ENCODE data around the gene AKT2. TPM values are rescaled to one million over a fixed set of nuclear protein-coding genes. Genes with fewer than 3 reads are reported as not detected.

The AKT2 gene
- total RNA-seq, 1 experiment from 2014 or later: 39.3 TPM

DNA sequence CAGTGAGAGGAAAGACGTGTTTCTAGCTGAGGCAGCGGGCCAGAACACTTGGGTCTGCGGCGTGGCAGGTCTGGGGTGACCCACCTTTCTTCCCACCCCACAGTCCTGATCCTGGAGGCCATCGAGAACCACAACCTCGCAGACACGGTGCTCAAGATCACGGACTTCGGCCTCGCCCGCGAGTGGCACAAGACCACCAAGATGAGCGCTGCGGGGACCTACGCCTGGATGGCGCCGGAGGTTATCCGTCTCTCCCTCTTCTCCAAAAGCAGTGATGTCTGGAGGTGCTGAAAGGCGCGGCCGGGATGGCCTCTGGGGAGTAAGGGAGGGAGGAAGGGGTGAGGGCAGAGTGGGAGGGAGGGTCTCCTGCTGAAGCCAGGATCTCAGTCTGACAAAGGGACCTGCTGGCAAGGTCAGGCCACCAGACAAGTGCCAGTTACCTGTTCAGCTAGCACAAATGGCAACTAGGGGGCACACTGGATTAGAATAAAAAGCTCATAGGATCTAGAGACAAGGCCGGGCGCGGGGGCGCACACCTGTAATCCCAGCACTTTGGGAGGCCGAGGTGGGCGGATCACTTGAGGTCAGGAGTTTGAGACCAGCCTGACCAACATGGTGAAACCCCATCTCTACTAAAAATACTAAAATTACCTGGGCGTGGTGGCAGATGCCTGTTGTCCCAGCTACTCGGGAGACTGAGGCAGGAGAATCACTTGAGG lies 86.7 kb downstream of the AKT2 start:
- DNase-seq (ENCODE audit: extremely low read depth, low read depth): no peak

DNA sequence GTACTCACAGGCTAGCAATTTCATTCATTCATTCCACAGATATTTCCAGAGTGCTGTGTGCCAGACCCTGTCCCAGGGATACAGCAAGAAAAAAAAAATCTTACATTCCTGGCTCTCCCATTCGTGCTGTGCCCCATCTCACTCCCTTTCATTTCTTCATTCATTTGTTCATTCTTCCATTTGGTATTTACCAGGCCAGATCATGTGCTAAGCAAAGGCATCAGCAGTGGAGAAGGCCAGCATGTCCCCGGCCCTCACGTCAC lies 91.6 kb downstream of the AKT2 start:
- no peak for DNase-seq (ENCODE audit: extremely low read depth, low read depth)

DNA sequence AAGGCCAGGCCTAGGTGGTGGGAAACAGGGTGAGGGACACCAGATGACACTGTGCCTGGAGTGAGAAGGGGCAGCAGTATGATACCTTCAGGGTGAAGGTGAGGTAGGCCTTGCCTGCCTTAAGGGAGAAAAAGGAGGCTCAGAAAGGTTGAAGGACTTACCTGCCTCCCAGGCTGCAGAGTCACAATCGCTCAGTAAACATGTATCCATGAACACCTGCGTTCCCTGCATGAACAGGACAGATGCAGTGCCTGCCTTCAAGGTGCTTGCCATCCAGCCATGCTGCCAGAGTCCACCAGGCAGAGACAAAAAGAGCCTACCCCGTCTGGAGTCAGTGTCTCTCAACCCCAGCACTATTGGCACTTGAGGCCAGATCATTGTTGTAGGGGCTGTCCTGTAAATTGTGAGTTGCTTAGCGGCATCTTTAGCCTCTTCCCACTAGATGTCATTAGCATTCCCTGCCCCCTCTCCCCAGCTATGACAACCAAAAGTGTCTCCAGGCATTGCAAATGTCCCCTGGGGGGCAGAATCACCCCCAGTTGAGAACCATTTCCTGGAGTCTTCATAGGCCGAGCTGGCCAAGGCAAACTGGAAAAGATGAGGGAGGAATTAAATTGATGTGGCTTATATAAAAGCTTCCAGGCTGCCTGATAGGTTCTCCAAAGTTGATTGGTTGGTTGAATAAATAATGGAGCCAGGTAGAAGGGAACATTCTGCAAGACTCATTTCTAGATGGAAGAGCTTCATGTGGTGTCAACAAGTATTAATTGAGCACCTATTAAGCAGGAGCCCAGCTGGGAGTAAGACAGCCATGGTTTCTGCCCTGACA lies 92.2 kb downstream of the AKT2 start:
- no peak for DNase-seq (ENCODE audit: extremely low read depth, low read depth)

DNA sequence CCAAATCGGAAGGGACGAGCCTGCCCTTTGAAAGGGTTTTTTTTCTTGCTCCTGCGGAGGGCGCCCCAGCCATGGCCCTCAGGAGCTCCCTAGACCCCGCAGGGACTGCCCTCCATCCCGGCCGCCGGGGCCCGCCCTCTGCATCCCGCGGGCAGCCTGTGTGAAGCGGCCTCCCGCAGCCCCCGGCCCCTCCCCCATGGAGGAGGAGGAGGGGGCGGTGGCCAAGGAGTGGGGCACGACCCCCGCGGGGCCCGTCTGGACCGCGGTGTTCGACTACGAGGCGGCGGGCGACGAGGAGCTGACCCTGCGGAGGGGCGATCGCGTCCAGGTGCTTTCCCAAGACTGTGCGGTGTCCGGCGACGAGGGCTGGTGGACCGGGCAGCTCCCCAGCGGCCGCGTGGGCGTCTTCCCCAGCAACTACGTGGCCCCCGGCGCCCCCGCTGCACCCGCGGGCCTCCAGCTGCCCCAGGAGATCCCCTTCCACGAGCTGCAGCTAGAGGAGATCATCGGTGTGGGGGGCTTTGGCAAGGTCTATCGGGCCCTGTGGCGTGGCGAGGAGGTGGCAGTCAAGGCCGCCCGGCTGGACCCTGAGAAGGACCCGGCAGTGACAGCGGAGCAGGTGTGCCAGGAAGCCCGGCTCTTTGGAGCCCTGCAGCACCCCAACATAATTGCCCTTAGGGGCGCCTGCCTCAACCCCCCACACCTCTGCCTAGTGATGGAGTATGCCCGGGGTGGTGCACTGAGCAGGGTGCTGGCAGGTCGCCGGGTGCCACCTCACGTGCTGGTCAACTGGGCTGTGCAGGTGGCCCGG lies 93.1 kb downstream of the AKT2 start:
- DNase-seq (ENCODE audit: extremely low read depth, low read depth): no peak

DNA sequence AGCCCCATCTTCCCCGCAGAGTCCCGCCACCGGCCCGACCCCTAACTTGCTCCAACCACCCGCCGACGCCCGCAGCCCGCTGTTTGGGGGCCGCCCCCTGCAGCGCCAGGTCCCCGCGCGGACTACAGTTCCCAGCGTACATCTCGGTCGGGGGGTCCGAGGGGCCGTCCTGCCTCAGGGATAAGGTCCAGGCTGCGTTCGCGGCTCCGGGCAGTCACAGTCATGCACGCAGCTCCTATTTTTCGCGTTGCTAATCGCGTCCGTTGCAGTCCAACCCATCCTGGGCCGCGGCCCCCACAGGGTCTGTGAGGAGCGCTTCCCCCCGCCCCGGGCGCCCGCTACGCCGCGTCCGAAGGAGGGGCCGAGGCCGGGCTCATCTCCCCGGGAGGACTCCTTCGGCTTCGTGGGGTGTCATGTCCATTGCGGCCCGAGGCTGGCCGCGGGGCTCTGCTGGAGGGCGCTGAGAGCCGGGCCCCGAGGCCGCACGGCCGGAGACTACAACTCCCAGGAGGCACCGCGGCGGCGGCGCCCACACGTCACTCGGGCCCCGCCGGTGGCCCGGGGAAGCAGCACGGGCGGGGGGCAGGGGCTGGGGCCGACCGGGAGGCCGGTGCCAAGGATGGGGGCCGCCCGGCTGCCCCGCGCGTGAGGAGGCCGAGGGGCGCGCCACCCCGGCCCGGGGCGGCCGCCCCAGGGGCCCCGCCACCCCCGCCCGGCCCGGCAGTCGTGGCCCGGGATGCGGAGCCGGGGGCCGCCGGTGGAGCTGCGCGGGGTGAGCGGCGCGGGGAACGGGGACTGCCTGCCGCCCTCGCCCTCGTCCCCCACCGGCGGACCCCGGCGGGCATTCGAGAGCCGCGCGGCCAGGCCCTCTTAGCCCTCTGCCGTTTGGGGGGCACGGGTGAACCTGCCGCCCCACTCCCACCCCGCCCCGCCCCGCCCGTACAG lies 94.0 kb downstream of the AKT2 start, which contains the start of gene MAP3K10:
Gene MAP3K10 (plus strand): TSS at position 536 of the 945 bp plus-strand sequence. CDS start 606 bp downstream, outside the sequence.
- DNase-seq (ENCODE audit: extremely low read depth, low read depth): peak; percentile 40

DNA sequence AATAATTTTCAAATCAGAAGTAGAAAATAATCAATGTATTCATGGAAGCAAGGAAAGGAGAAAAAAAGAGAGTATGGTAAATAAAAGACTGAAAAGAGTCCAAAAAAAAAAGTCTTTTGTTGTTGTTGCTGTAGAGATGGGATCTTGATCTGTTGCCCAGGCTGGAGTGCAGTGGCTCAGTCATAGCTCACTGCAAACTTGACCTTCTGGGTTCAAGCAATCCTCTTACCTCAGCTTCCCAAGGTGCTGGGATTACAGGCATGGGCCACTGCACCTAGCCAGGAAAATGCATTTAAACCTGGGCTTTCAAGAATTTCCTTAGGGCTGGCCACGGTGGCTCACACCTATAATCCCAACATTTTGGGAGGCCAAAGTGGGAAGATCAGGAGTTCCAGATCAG lies 100.9 kb downstream of the AKT2 start:
- DNase-seq (ENCODE audit: extremely low read depth, low read depth): no peak

Small RNA genes within 50 kb of the gene (small RNA-seq; reads per million reads assigned to genes)
- gene MIR641: 0.27 to 4.8 reads per million in 2 experiments
- gene RNU6-945P: 0 reads per million in 2 experiments

Other genes with a start within 250 kb of the AKT2 start
- gene ZNF780B, start 229.1 kb downstream of the AKT2 start, total RNA-seq (2014; rRNA removed; shearing (Covaris generic)): 3.9 and 7.5 TPM in 2 replicates
- 11.2 and 18.3 TPM in 2 replicates for gene ZNF780A, start 194.4 kb downstream of the AKT2 start, total RNA-seq (2014; rRNA removed; shearing (Covaris generic))
- gene MAP3K10, start 93.9 kb downstream of the AKT2 start, total RNA-seq (2014; rRNA removed; shearing (Covaris generic)): 6.0 and 7.4 TPM in 2 replicates
- not detected in 2 replicates for gene TTC9B, start 67.0 kb downstream of the AKT2 start, total RNA-seq (2014; rRNA removed; shearing (Covaris generic))
- 0.25 TPM in 1 of 2 replicates, not detected in the other for gene CCNP, start 58.7 kb downstream of the AKT2 start, total RNA-seq (2014; rRNA removed; shearing (Covaris generic))
- gene C19orf47, start 63.1 kb upstream of the AKT2 start, total RNA-seq (2014; rRNA removed; shearing (Covaris generic)): 2.9 and 4.9 TPM in 2 replicates
- gene PLD3, start 63.4 kb upstream of the AKT2 start, total RNA-seq (2014; rRNA removed; shearing (Covaris generic)): 110 and 113 TPM in 2 replicates
- gene HIPK4, start 104.8 kb upstream of the AKT2 start, total RNA-seq (2014; rRNA removed; shearing (Covaris generic)): not detected in 2 replicates
- gene PRX, start 128.0 kb upstream of the AKT2 start, total RNA-seq (2014; rRNA removed; shearing (Covaris generic)): 2.3 and 2.6 TPM in 2 replicates
- gene SERTAD1, start 140.6 kb upstream of the AKT2 start, total RNA-seq (2014; rRNA removed; shearing (Covaris generic)): 6.3 TPM in 2 replicates
- gene SERTAD3, start 159.0 kb upstream of the AKT2 start, total RNA-seq (2014; rRNA removed; shearing (Covaris generic)): 12.3 and 17.3 TPM in 2 replicates
- gene BLVRB, start 180.4 kb upstream of the AKT2 start, total RNA-seq (2014; rRNA removed; shearing (Covaris generic)): 181 and 210 TPM in 2 replicates
- gene SPTBN4, start 181.7 kb upstream of the AKT2 start, total RNA-seq (2014; rRNA removed; shearing (Covaris generic)): 0.82 and 2.8 TPM in 2 replicates

Data from NCI-H460 (cell line).